Naive thymus-derived CD8-positive, alpha-beta T cell (primary cell): ENCODE data around the gene LRP1-AS. TPM values are rescaled to one million over a fixed set of nuclear protein-coding genes. Genes with fewer than 3 reads are reported as not detected.

Experiments
- ATAC-seq, 2 donors: fragments of 150-1000 bp; cut with Tn5 transposase in 1 of 2; sonication (Bioruptor Pico), chemical (Tn5 transposase) in 1 of 2; 1 replicate in 1 of 2; 2 replicates in 1 of 2; pipeline ENCODE4 v1.10.0; 2021; ENCODE audit warnings: mild to moderate bottlenecking in 2 of 2, moderate library complexity in 2 of 2
- POLR2A ChIA-PET: fragments of 350-600 bp; sonication (Branson Sonifier 250); formaldehyde crosslinking; loops from one replicate; lab custom pipeline; 2021; ENCODE audit warnings: antibody characterized with exemption; lab: Charles Lee
- DNase-seq, 10 donors: peaks; one replicate each; pipeline versions ENCODE4 v3.0.0 to v3.0.0-alpha.2; 2020 to 2022
- H3K27ac Mint-ChIP-seq, 10 donors: one replicate each; pipeline ENCODE4 v1.8.0; 2020 to 2022; ENCODE audit warnings: mild to moderate bottlenecking in 10 of 10, mixed read lengths in 10 of 10, moderate library complexity in 4 of 10, inconsistent platforms in 1 of 10
- H3K27me3 Mint-ChIP-seq, 5 donors: one replicate each; pipeline ENCODE4 v1.8.0; 2021 to 2022; ENCODE audit warnings: mixed read lengths in 5 of 5
- H3K36me3 Mint-ChIP-seq, 3 donors: one replicate each; pipeline ENCODE4 v1.8.0; 2020 to 2022; ENCODE audit warnings: mixed read lengths in 3 of 3, mild to moderate bottlenecking in 2 of 3, inconsistent platforms in 1 of 3
- H3K4me1 Mint-ChIP-seq, 4 donors: one replicate each; pipeline ENCODE4 v1.8.0; 2021 to 2022; ENCODE audit warnings: mixed read lengths in 4 of 4
- H3K4me3 Mint-ChIP-seq, 10 donors: one replicate each; pipeline ENCODE4 v1.8.0; 2020 to 2022; ENCODE audit warnings: mild to moderate bottlenecking in 10 of 10, mixed read lengths in 10 of 10, moderate library complexity in 6 of 10, inconsistent platforms in 1 of 10
- H3K9me3 Mint-ChIP-seq, 9 donors: one replicate each; pipeline ENCODE4 v1.8.0; 2020 to 2022; ENCODE audit warnings: mixed read lengths in 9 of 9, mild to moderate bottlenecking in 3 of 9, inconsistent platforms in 1 of 9, moderate library complexity in 1 of 9
- polyA plus RNA-seq, 3 donors: library from polyadenylated mRNA; unstranded; fragments of 300-500 nt; fragmentation: Illumina TruSeq; gene quantifications; one replicate each; pipeline ENCODE4 v1.2.3, GENCODE V29; 2021
- total RNA-seq, 8 experiments: library from RNA in 2 of 8; stranded (reverse) in 2 of 8; gene quantifications; one replicate each; pipeline ENCODE4 v1.2.3 and lab custom pipeline; 2021 to 2026

The LRP1-AS gene
- total and polyA plus RNA-seq, 5 experiments from 2014 or later, result not detected

GRCh38 chr12:57187222-57188089 is 40.0 kb upstream of the LRP1-AS start:
- H3K4me1 Mint-ChIP-seq, result peaks cover 2 to 7% (median 5%) of the 10 kb centered on the region in 4 donors
- no peaks in the 10 kb centered on the region for H3K9me3 Mint-ChIP-seq
- ATAC-seq (no peak), DNase-seq (no peak)
- no peaks in the 10 kb centered on the region for H3K27me3 Mint-ChIP-seq
- peak overlapping the region in 3 of 10 donors; percentile 19 to 47 (median 32) for H3K27ac Mint-ChIP-seq
- POLR2A ChIA-PET, result no interaction called here
- peaks cover 0 to 2% (median 0%) of the 10 kb centered on the region in 3 donors for H3K36me3 Mint-ChIP-seq
- H3K4me3 Mint-ChIP-seq, result no peak overlapping the region

GRCh38 chr12:57185906-57186508 is 38.6 kb upstream of the LRP1-AS start:
- Mint-ChIP-seq H3K36me3 (peaks cover 0 to 2% (median 0%) of the 10 kb centered on the region in 3 donors), H3K4me3 (no peak overlapping the region), H3K27ac (no peak overlapping the region), H3K27me3 (no peaks in the 10 kb centered on the region), H3K9me3 (no peaks in the 10 kb centered on the region), H3K4me1 (peaks cover 2 to 7% (median 5%) of the 10 kb centered on the region in 4 donors)
- POLR2A ChIA-PET, result interaction anchor here (2.2 kb wide), 1 partner anchor 62 kb away, joined by 7 read pairs; no protein-coding TSS in a partner anchor
- DNase-seq (no peak), ATAC-seq (no peak)

- DNase-seq, result no peak
- peaks cover 0 to 2% (median 0%) of the 10 kb centered on the region in 3 donors for H3K36me3 Mint-ChIP-seq
- H3K27me3 Mint-ChIP-seq, result no peaks in the 10 kb centered on the region
- H3K27ac Mint-ChIP-seq, result no peak overlapping the region
- ATAC-seq, result no peak
- POLR2A ChIA-PET, result interaction anchor here (2.2 kb wide), 1 partner anchor 61 kb away, joined by 7 read pairs; no protein-coding TSS in a partner anchor
- no peak overlapping the region for H3K4me3 Mint-ChIP-seq
- no peaks in the 10 kb centered on the region for H3K9me3 Mint-ChIP-seq
- H3K4me1 Mint-ChIP-seq, result peaks cover 2 to 7% (median 5%) of the 10 kb centered on the region in 4 donors
These were observed 38.0 kb upstream of the LRP1-AS start for GRCh38 chr12:57185403-57185802.

GRCh38 chr12:57183939-57184725 is 36.7 kb upstream of the LRP1-AS start:
- H3K27ac Mint-ChIP-seq, result peak overlapping the region in 1 of 10 donors; percentile 17
- POLR2A ChIA-PET, result interaction anchor here (0.5 to 2.2 kb wide), 4 partner anchors 57 to 498 kb away, joined by 3 to 7 read pairs (median 4); no protein-coding TSS in a partner anchor
- H3K27me3 Mint-ChIP-seq, result no peaks in the 10 kb centered on the region
- DNase-seq, result no peak
- ATAC-seq, result no peak
- peaks cover 0 to 2% (median 0%) of the 10 kb centered on the region in 3 donors for H3K36me3 Mint-ChIP-seq
- peaks cover 2 to 7% (median 5%) of the 10 kb centered on the region in 4 donors for H3K4me1 Mint-ChIP-seq
- H3K4me3 Mint-ChIP-seq, result no peak overlapping the region
- no peaks in the 10 kb centered on the region for H3K9me3 Mint-ChIP-seq

- peak; percentile 57 to 83 (median 76) for DNase-seq
- Mint-ChIP-seq H3K27ac (peak overlapping the region in 2 of 10 donors; percentile 48 to 62), H3K4me3 (no peak overlapping the region), H3K27me3 (no peaks in the 10 kb centered on the region), H3K9me3 (no peaks in the 10 kb centered on the region), H3K4me1 (peaks cover 2 to 7% (median 5%) of the 10 kb centered on the region in 4 donors), H3K36me3 (peaks cover 0 to 2% (median 0%) of the 10 kb centered on the region in 3 donors)
- peak; percentile 99 to 100 for ATAC-seq
- POLR2A ChIA-PET, result interaction anchor here (0.9 to 2.0 kb wide), 3 partner anchors 56 to 71 kb away, joined by 3 to 8 read pairs (median 4); partner anchors contain the start of gene STAT6
These were observed 35.6 kb upstream of the LRP1-AS start for GRCh38 chr12:57182918-57183575.

GRCh38 chr12:57181561-57182155 is 34.2 kb upstream of the LRP1-AS start:
- Mint-ChIP-seq H3K9me3 (no peaks in the 10 kb centered on the region), H3K27me3 (no peaks in the 10 kb centered on the region), H3K36me3 (no peaks in the 10 kb centered on the region), H3K27ac (no peak overlapping the region), H3K4me3 (no peak overlapping the region), H3K4me1 (peaks cover 2 to 7% (median 5%) of the 10 kb centered on the region in 4 donors)
- ATAC-seq, result no peak
- no peak for DNase-seq
- POLR2A ChIA-PET, result interaction anchor here (2.0 kb wide), 1 partner anchor 70 kb away, joined by 8 read pairs; the partner anchor contains the start of gene STAT6

- ATAC-seq, result no peak
- no peaks in the 10 kb centered on the region for H3K9me3 Mint-ChIP-seq
- POLR2A ChIA-PET, result no interaction called here
- no peak overlapping the region for H3K4me3 Mint-ChIP-seq
- no peaks in the 10 kb centered on the region for H3K27me3 Mint-ChIP-seq
- H3K4me1 Mint-ChIP-seq, result peaks cover 2 to 7% (median 5%) of the 10 kb centered on the region in 4 donors
- no peak for DNase-seq
- no peaks in the 10 kb centered on the region for H3K36me3 Mint-ChIP-seq
- H3K27ac Mint-ChIP-seq, result no peak overlapping the region
These were observed 33.7 kb upstream of the LRP1-AS start for GRCh38 chr12:57181072-57181471.

GRCh38 chr12:57180321-57180989 is 33.0 kb upstream of the LRP1-AS start:
- Mint-ChIP-seq H3K4me3 (no peak overlapping the region), H3K27me3 (no peaks in the 10 kb centered on the region), H3K9me3 (no peaks in the 10 kb centered on the region), H3K36me3 (no peaks in the 10 kb centered on the region), H3K4me1 (peaks cover 3 to 8% (median 6%) of the 10 kb centered on the region in 4 donors), H3K27ac (no peak overlapping the region)
- ATAC-seq, result no peak
- DNase-seq, result no peak
- POLR2A ChIA-PET, result interaction anchor here (1.1 kb wide), 1 partner anchor 56 kb away, joined by 3 read pairs; no protein-coding TSS in a partner anchor

- Mint-ChIP-seq H3K9me3 (no peaks in the 10 kb centered on the region), H3K4me3 (no peak overlapping the region), H3K27me3 (no peaks in the 10 kb centered on the region), H3K27ac (no peak overlapping the region), H3K36me3 (no peaks in the 10 kb centered on the region), H3K4me1 (peaks cover 3 to 8% (median 6%) of the 10 kb centered on the region in 4 donors)
- DNase-seq (no peak), ATAC-seq (no peak)
- POLR2A ChIA-PET, result interaction anchor here (0.5 to 1.1 kb wide), 2 partner anchors 55 to 74 kb away, joined by 3 read pairs; no protein-coding TSS in a partner anchor
These were observed 32.1 kb upstream of the LRP1-AS start for GRCh38 chr12:57179331-57180086.

- Mint-ChIP-seq H3K27me3 (peaks cover 0 to 1% (median 0%) of the 10 kb centered on the region in 5 donors), H3K27ac (no peak overlapping the region)
- DNase-seq, result no peak
These were observed 30.8 kb upstream of the LRP1-AS start for GRCh38 chr12:57178213-57178612.

More at GRCh38 chr12:57178213-57178612, 30.8 kb upstream of the LRP1-AS start:
- POLR2A ChIA-PET, result no interaction called here
- ATAC-seq, result no peak
- Mint-ChIP-seq H3K4me3 (no peak overlapping the region), H3K9me3 (no peaks in the 10 kb centered on the region), H3K36me3 (no peaks in the 10 kb centered on the region), H3K4me1 (peaks cover 3 to 9% (median 6%) of the 10 kb centered on the region in 4 donors)
